Stimulated activated CD4-positive, alpha-beta T cell treated with anti-CD3 and anti-CD28 coated beads, Interleukin-15, amount 100 ng/mL, for 24 hours (primary cell): ENCODE measurements around the gene A2ML1.
"Not testable (repeated sequence)": the region's sequence is repeated elsewhere in the genome, so short reads cannot be mapped to it uniquely, and the experiment has no call there.

Experiments
- DNase-seq: peaks from one replicate; pipeline ENCODE4 v3.0.0-alpha.2; 2020

A2ML1 gene

GRCh38 chr12:8822298-8822697, at the start of gene A2ML1:
Gene A2ML1 (plus strand): TSS chr12:8822621. CDS start chr12:8822652, 31 bp downstream.
- DNase-seq = no peak

GRCh38 chr12:8773461-8773860, 49.0 kb upstream of the A2ML1 start:
- no peak for DNase-seq

- DNase-seq = no peak
These were observed 43.1 kb upstream of the A2ML1 start for GRCh38 chr12:8779281-8779680.

GRCh38 chr12:8779862-8780261, 42.6 kb upstream of the A2ML1 start:
- DNase-seq = no peak

GRCh38 chr12:8780389-8780788, 42.0 kb upstream of the A2ML1 start:
- no peak for DNase-seq

- no peak for DNase-seq
These were observed 40.9 kb upstream of the A2ML1 start for GRCh38 chr12:8781381-8782127.

GRCh38 chr12:8784290-8784888, 38.0 kb upstream of the A2ML1 start:
- DNase-seq = no peak

- no peak for DNase-seq
These were observed 36.9 kb upstream of the A2ML1 start for GRCh38 chr12:8785499-8785898.

GRCh38 chr12:8787206-8787605, 35.2 kb upstream of the A2ML1 start:
- not testable (repeated sequence) for DNase-seq

GRCh38 chr12:8788706-8789105, 33.7 kb upstream of the A2ML1 start:
- not testable (repeated sequence) for DNase-seq

- not testable (repeated sequence) for DNase-seq
These were observed 32.9 kb upstream of the A2ML1 start for GRCh38 chr12:8789341-8790013.

GRCh38 chr12:8793226-8793625, 29.2 kb upstream of the A2ML1 start:
- not testable (repeated sequence) for DNase-seq

GRCh38 chr12:8794611-8795010, 27.8 kb upstream of the A2ML1 start:
- not testable (repeated sequence) for DNase-seq

GRCh38 chr12:8796831-8797626, 25.4 kb upstream of the A2ML1 start:
- no peak for DNase-seq

GRCh38 chr12:8801213-8801612, 21.2 kb upstream of the A2ML1 start:
- not testable (repeated sequence) for DNase-seq

GRCh38 chr12:8804833-8805232, 17.6 kb upstream of the A2ML1 start:
- DNase-seq = not testable (repeated sequence)

GRCh38 chr12:8805487-8805886, 16.9 kb upstream of the A2ML1 start:
- DNase-seq = not testable (repeated sequence)

- not testable (repeated sequence) for DNase-seq
These were observed 15.3 kb upstream of the A2ML1 start for GRCh38 chr12:8807084-8807483.

GRCh38 chr12:8810112-8810511, 12.3 kb upstream of the A2ML1 start:
- DNase-seq = not testable (repeated sequence)

- DNase-seq = no peak
These were observed 8.7 kb upstream of the A2ML1 start for GRCh38 chr12:8813572-8814357.

- DNase-seq = no peak
These were observed 5.9 kb upstream of the A2ML1 start for GRCh38 chr12:8816448-8817050.

GRCh38 chr12:8817856-8818255, 4.6 kb upstream of the A2ML1 start:
- DNase-seq = no peak
